22Rv1 (cell line): ENCODE data around the gene PPM1F.

Experiments used
- H3K27ac ChIP-seq: fragments of 450-650 bp; 2 replicates; pipeline ENCODE4 v1.5.1; 2017
- ZFX ChIP-seq: fragments of 450-650 bp; IDR thresholded peaks from 2 replicates; pipeline ENCODE4 v1.6.1; 2017; ENCODE audit warnings: antibody characterized with exemption, borderline replicate concordance
- TF ChIP-seq, protein P1 (sequence below): fragments of 450-650 bp; IDR thresholded peaks from 2 replicates; pipeline ENCODE4 v1.5.1; 2017; ENCODE audit warnings: mild to moderate bottlenecking

Gene PPM1F

DNA sequence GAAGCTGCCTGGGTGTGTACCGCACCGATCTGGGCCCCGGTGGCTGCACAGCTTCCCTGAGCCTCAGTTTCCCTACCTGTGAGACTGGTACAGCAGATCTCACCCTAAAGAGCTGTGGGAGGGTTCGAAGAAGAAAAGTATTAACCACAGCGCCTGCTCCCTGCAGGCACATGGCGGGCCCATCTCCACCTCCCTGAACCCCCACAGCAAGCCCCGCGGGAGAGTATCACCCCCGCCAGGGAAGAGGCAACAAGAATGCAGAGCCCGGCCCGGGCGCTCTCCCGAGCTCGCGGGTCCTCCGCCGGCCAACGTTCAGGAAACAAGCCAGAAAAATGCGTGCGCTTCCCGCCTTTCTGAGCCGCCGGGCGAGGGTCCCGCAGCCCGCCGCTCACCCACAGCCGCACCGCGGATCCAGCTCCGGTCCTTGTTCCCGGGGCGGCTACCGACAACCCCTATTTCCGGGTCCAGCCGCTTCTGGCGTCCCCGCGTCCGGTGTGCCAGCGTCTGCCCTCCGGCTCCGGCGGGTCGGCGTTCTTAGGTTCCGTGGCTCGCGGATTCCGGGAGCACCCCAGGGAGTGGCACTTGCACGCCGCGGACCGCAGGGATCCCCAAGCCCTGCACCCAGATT lies 29.8 kb upstream of the PPM1F start, which contains the start of gene TOP3B:
TSS of gene TOP3B (minus strand) at position 450 of the 628 bp plus-strand sequence. CDS start 7,078 bp downstream, outside the sequence.
- peak within 1 kb of the TSS; percentile 47; the same call in 1 of the 2 replicates for H3K27ac ChIP-seq
- no peak for TF ChIP-seq ZFX
- TF ChIP-seq, protein P1, sequence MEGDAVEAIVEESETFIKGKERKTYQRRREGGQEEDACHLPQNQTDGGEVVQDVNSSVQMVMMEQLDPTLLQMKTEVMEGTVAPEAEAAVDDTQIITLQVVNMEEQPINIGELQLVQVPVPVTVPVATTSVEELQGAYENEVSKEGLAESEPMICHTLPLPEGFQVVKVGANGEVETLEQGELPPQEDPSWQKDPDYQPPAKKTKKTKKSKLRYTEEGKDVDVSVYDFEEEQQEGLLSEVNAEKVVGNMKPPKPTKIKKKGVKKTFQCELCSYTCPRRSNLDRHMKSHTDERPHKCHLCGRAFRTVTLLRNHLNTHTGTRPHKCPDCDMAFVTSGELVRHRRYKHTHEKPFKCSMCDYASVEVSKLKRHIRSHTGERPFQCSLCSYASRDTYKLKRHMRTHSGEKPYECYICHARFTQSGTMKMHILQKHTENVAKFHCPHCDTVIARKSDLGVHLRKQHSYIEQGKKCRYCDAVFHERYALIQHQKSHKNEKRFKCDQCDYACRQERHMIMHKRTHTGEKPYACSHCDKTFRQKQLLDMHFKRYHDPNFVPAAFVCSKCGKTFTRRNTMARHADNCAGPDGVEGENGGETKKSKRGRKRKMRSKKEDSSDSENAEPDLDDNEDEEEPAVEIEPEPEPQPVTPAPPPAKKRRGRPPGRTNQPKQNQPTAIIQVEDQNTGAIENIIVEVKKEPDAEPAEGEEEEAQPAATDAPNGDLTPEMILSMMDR, result no peak

DNA sequence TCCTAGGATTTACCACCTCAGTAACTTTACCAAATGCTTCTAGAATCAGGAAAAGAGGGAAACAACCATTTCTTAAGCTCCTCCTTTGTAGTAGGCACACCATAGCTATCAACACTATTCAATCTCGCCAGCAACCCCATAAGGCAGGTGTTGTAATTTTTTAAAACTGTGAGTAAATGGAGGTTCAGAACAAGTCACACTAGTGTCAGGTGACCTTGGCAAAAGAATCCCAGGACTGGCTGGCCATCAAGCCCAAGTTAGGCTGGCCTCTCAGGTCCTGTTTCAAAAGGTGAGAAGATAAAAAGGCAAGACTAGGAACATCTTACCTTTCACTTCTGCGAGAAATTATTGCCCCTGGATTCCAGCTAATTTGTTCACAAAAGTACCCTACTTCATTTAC lies 29.2 kb upstream of the PPM1F start:
- H3K27ac ChIP-seq, result peak overlapping the region; percentile 47; the same call in 1 of the 2 replicates
- no peak for TF ChIP-seq ZFX
- TF ChIP-seq, protein P1, result no peak

DNA sequence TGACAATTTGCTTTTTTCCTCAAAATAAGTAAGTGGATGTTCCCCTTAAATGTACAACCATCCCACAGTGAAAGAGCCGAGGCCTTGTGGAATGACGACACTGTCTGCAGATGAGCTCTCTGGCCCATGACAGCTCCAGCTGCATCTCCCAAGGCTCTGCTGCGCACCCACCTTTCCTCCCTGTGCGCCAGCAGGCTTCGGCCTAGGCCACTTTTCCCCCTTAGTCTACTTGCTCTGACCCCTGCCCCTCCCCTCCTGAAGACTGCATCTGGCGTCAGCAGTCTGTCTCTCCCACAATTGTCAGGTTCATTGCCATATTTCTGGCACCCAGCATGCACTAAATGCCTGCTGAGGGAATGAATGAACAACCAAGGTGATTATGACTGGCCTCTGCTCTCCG lies 27.9 kb upstream of the PPM1F start:
- no peak for TF ChIP-seq ZFX
- TF ChIP-seq, protein P1, result no peak
- no peak overlapping the region for H3K27ac ChIP-seq

DNA sequence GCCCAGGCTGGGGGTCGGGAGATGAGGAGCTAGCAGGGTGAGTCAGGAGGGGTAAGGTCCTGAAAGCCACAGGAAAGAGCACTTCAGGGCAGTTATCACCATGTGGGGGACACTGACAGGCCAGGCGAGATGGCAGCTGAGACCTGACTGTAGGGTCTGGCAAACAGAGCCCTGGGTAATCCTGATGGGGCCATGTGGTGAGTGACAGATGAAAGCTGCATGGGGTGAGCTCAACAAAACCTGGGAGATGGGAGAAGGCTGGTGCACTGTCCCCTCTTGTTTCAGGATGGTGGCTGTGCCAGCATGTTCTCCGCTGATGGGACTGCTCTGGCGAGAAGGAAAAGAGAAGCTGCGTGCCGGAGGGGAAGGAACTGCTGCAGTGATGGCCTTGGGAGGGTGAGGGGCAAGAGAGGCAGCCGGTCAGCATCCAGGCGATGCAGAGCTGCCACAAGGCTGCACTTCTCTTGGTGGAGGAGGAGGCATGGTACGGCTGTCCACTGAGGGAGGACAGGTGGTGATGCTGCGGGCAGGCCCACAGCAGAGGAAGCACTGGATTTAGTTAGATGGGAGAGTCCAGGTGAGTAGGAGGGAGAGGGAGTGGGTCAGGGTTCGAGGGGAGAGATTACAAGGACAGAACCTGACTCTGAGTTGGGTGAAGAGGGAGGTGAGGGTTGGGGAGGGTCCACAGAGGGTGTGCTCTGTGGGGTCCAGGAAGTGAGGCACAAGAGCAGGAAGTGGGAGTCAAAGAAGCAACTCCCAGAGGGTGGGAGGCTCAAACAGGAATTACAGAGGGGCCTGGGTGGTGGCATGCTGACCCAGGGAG lies 26.1 kb upstream of the PPM1F start:
- no peak overlapping the region for H3K27ac ChIP-seq
- TF ChIP-seq, protein P1, result no peak
- TF ChIP-seq ZFX, result no peak

DNA sequence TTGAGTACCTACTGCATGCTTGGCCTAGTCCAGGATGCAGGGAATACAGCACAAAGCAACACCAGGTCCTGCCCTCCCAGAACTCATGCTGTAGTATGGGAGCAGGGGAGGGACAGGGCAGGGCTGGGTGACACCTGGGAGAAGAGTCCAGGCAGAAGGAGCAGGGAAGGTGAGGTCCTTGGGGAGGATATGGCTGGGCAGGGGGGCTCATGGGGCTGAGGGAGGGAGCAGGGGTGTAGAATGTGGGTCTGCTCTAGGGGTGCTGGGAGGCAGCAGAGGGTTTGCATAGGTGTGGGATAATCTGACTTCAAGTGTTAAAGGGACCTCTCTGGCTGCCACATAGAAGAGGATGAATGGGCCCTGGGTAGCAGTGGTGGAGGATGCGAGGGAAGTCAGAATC lies 25.2 kb upstream of the PPM1F start:
- no peak for TF ChIP-seq ZFX
- TF ChIP-seq, protein P1, result no peak
- no peak overlapping the region for H3K27ac ChIP-seq

DNA sequence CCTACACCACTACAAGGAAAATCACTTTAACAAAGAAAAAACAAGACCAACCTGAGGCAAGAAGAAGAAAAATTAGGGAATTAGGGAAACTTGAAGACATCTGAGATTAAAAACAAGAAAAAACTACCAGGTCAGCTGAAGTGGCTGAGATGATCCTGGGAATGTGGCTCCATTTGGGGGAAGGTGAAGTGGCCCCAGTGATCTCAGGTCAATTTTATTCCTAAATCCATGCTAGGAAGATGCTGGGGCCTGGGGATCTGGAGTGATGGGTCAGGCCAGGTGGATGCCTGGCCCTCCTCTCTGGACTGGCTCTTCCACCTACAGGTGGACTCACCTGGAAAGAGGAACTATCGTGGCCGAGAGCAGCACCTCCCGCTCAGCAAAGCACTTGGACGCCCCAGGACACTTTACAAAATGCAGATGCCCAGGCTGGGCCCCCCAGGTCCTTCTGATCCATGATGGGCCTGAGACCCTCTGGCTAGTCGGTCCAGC lies 23.3 kb upstream of the PPM1F start:
- no peak overlapping the region for H3K27ac ChIP-seq
- TF ChIP-seq ZFX, result no peak
- TF ChIP-seq, protein P1, result no peak

DNA sequence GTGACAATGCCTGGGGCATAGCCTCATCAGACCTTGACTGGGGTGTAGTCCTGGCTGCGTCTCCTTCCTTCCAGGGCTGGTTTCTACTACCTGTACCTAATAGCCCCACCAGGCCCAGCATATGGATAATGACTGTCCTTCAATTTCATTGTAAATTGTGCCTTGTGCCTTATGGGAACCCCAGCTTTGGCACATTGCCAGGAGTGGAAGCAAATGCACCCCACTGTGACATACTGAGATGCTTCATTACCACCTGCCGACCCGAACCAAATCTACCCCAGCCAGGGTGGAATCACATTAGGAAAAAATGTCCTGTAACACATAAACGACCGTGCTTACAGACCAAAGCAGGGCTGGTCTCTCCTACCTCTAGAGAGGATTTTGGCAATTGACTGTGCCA lies 22.6 kb upstream of the PPM1F start:
- TF ChIP-seq, protein P1, result no peak
- no peak for TF ChIP-seq ZFX
- H3K27ac ChIP-seq, result no peak overlapping the region
